ENCODE results near the gene C10orf88. TPM values are rescaled to one million over a fixed set of nuclear protein-coding genes. Genes with fewer than 3 reads are reported as not detected.
A peak's percentile ranks its signal among the peaks of the same experiment; 100 is the strongest.

The C10orf88 gene
- total RNA-seq, 4 donors from 2014 or later = 4.2 to 9.6 (median 6.8) TPM

DNA sequence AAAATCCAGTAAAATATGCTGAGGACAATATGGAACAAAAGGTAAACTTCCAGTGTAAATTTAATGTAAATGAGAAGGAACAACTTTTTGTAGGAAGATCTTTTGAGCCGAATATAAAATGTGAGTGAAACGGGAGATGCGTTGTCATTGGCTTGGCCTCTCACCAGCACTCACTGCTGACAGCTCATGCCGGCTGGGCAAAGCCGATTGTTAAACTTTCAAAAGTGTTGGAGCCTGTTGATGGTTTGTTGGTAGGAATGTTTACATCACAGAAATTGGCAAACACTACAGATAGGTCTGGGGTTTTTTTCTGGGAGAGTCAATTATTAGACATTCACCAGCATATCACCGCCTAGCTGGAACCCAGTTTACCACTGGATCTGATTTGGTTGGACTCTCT lies 32.3 kb upstream of the C10orf88 start:
- H3K27me3 ChIP-seq = no peaks in the 10 kb centered on the region
- no peak overlapping the region for H3K27ac ChIP-seq
- no peak overlapping the region for H3K4me3 ChIP-seq
- TF ChIP-seq, protein P1, sequence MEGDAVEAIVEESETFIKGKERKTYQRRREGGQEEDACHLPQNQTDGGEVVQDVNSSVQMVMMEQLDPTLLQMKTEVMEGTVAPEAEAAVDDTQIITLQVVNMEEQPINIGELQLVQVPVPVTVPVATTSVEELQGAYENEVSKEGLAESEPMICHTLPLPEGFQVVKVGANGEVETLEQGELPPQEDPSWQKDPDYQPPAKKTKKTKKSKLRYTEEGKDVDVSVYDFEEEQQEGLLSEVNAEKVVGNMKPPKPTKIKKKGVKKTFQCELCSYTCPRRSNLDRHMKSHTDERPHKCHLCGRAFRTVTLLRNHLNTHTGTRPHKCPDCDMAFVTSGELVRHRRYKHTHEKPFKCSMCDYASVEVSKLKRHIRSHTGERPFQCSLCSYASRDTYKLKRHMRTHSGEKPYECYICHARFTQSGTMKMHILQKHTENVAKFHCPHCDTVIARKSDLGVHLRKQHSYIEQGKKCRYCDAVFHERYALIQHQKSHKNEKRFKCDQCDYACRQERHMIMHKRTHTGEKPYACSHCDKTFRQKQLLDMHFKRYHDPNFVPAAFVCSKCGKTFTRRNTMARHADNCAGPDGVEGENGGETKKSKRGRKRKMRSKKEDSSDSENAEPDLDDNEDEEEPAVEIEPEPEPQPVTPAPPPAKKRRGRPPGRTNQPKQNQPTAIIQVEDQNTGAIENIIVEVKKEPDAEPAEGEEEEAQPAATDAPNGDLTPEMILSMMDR (IDR thresholded peaks at IDR 0.05 in 4 of 5, conservative IDR thresholded peaks at IDR 0.05 in 1 of 5) = no peak
- no peak for TF ChIP-seq POLR2A (IDR thresholded peaks at IDR 0.05)
- no peak for ATAC-seq
- no peaks in the 10 kb centered on the region for H3K36me3 ChIP-seq
- peaks cover 0 to under 1% of the 10 kb centered on the region in 2 donors for H3K4me1 ChIP-seq
- in situ Hi-C loops (cut with MboI; ENCODE audit: low sequenced_read_pairs in 4 of 4) = loop anchor here in 1 of 4 donors (10.0 kb wide), 1 partner anchor 168 kb away; the partner anchor contains the start of gene BUB3
- intact Hi-C loops (cut with DNase I; ENCODE audit: low total_unique reads) = no loop called here
- no peak for DNase-seq
- H3K9me3 ChIP-seq = no peaks in the 10 kb centered on the region

DNA sequence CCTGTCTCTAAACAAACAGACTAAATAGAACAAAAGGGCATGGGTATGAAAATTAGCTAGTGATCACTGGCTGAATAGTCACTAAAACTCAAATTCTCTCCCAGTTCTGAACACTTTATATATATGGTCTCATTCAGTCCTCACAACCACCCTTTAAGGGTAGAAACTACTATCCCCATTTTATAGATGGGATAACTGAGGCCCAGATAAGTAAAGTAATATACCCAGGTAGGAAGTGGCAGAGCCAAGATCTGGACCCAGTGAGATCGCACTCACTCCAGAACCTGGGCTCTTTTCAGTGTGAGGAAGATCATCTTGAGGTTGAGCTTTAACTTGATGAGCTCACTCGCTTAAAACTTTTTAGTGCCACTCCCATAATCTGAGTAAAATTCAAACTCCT lies 30.7 kb upstream of the C10orf88 start:
- no peaks in the 10 kb centered on the region for H3K9me3 ChIP-seq
- H3K4me1 ChIP-seq = peaks cover 7 to 9% of the 10 kb centered on the region in 2 donors
- no peak for TF ChIP-seq POLR2A (IDR thresholded peaks at IDR 0.05)
- TF ChIP-seq, protein P1 (IDR thresholded peaks at IDR 0.05 in 4 of 5, conservative IDR thresholded peaks at IDR 0.05 in 1 of 5) = no peak
- H3K4me3 ChIP-seq = no peak overlapping the region
- in situ Hi-C loops (cut with MboI; ENCODE audit: low sequenced_read_pairs in 4 of 4) = loop anchor here in 1 of 4 donors (10.0 kb wide), 1 partner anchor 170 kb away; the partner anchor contains the start of gene BUB3
- H3K27ac ChIP-seq = no peak overlapping the region
- no peaks in the 10 kb centered on the region for H3K36me3 ChIP-seq
- intact Hi-C loops (cut with DNase I; ENCODE audit: low total_unique reads) = no loop called here
- ATAC-seq (no peak), DNase-seq (no peak)
- no peaks in the 10 kb centered on the region for H3K27me3 ChIP-seq

DNA sequence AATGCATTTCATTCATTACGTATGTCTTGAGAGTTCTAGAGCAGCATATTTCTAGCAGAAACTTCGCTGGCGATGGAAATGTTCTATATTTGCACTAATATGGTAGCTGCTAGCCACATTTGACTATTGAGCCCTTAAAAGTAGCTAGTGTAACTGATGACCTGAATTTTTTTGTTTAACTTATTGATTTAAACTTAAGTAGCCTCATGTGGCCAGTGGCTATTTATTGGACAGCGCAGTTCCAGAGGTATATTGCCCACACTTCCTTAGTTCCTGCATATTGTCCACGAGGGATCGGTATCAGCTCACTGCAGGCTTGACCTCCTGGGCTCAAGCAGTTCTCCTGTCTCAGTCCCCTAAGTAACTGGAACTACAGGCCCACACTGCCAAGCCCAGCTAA lies 29.9 kb upstream of the C10orf88 start:
- H3K4me3 ChIP-seq = no peak overlapping the region
- H3K9me3 ChIP-seq = no peaks in the 10 kb centered on the region
- ATAC-seq = no peak
- intact Hi-C loops (cut with DNase I; ENCODE audit: low total_unique reads) = no loop called here
- no peaks in the 10 kb centered on the region for H3K27me3 ChIP-seq
- no peak overlapping the region for H3K27ac ChIP-seq
- peaks cover 11 to 12% of the 10 kb centered on the region in 2 donors for H3K4me1 ChIP-seq
- no peaks in the 10 kb centered on the region for H3K36me3 ChIP-seq
- no peak for TF ChIP-seq POLR2A (IDR thresholded peaks at IDR 0.05)
- TF ChIP-seq, protein P1 (IDR thresholded peaks at IDR 0.05 in 4 of 5, conservative IDR thresholded peaks at IDR 0.05 in 1 of 5) = no peak
- no peak for DNase-seq
- in situ Hi-C loops (cut with MboI; ENCODE audit: low sequenced_read_pairs in 4 of 4) = loop anchor here in 1 of 4 donors (10.0 kb wide), 1 partner anchor 171 kb away; the partner anchor contains the start of gene BUB3

DNA sequence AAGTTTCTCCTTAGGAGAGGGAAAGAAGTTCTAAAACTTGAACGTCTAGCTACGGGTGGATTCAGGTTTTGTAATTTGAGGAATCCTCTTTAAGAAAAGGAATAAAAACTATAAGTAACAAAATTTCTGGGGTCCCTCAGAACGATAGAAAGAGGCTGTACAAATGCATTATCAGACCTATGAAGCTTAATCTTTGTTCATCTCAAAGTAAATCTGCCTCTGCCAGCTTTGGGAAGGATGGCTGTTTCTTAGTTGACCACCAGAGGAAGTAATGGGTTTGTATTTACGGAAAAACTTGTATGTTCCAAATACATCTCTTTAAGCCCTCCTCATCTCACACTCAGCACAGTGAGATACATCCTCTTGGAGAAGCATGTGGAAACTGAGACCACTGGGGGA lies 27.0 kb upstream of the C10orf88 start:
- DNase-seq (no peak), ATAC-seq (no peak)
- Histone ChIP-seq H3K36me3 (no peaks in the 10 kb centered on the region), H3K4me1 (peaks cover 11 to 12% of the 10 kb centered on the region in 2 donors), H3K27ac (peak overlapping the region in 3 of 4 donors; percentile 87 to 96 (median 92)), H3K4me3 (peak overlapping the region; percentile 72 to 88 (median 78)), H3K9me3 (no peaks in the 10 kb centered on the region), H3K27me3 (no peaks in the 10 kb centered on the region)
- TF ChIP-seq, protein P1 (IDR thresholded peaks at IDR 0.05 in 4 of 5, conservative IDR thresholded peaks at IDR 0.05 in 1 of 5) = peak in 1 of 5 experiments; percentile 20
- no peak for TF ChIP-seq POLR2A (IDR thresholded peaks at IDR 0.05)
- intact Hi-C loops (cut with DNase I; ENCODE audit: low total_unique reads) (loop anchor here (2.0 kb wide), 1 partner anchor 174 kb away; the partner anchor contains the start of gene BUB3), in situ Hi-C loops (cut with MboI; ENCODE audit: low sequenced_read_pairs in 4 of 4) (loop anchor here in 1 of 4 donors (10.0 kb wide), 1 partner anchor 174 kb away; the partner anchor contains the start of gene BUB3)

Data from gastrocnemius medialis (tissue), 4 donors.